Activated CD8-positive, alpha-beta memory T cell treated with anti-CD3 and anti-CD28 coated beads, Interleukin-2, amount 50 U/mL, for 24 hours (primary cell): ENCODE results near the gene SLC5A9.
"Not testable (repeated sequence)": the region's sequence is repeated elsewhere in the genome, so short reads cannot be mapped to it uniquely, and the experiment has no call there.

ENCODE experiments used
- DNase-seq: peaks from one replicate; pipeline ENCODE4 v3.0.0-alpha.2; 2020; ENCODE audit errors: extremely low read depth

Gene SLC5A9

DNA sequence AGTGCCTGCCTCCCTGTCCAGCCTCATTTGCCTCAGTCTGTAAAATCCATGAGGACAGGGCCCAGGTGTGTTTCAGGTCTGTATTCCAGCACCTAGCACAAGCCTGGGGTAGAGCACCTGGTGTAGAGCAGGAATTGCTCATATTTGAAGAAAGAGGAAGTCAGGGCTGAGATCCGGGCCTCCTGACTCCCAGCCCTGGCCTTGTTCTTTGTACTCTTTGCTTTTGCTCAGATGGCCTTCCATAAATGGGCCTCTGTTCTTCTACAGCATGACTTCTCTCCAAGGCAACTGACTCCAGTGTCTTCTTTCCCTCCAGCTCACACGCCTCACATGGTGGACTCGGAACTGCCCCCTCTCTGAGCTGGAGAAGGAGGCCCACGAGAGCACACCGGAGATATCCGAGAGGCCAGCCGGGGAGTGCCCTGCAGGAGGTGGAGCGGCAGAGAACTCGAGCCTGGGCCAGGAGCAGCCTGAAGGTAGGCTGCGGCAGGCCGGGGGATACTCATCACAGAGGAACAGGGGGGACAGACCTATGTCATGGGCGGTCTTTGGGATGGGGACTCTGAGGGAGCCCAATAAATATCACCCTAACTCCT is 19.7 kb downstream of the SLC5A9 start:
- DNase-seq: no peak

DNA sequence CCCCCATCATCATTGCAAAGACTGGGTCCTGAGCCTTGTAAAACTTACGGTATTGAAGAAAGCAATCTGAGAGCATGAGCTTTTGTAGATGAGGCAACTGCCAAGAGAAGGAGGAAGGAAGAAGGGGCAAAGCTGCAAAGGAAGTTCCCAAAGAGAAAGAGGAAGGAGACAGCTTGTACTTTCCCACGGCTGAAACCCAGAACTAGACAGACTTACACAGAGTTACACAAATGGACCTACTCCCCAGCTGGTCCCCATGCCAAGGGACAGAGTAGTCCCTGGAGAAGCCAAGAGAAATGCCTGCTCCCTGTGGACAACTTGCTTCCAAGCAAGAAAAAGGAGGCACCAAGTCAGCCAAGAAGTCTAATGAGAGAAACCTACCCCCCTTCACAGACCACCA is 22.6 kb downstream of the SLC5A9 start:
- DNase-seq: no peak

DNA sequence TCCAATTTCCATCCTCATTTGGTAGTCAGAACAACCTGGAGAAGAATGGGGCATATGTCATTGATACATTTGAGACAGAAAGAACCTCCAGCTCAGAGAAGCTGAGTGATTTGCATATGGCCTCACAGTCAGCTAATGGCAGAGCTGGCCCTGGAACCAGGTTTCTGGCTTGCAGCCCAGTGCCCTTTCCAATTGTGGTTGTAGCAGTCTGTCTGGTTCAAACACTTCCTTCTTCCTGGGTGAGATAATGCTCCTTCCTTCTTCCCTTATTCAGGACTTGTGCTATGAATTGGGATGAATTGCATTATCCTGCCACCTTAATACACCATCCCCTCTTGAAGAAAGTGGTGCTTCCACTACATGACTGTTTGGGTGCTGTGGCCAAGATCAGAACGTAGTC is 24.2 kb downstream of the SLC5A9 start:
- DNase-seq: no peak

DNA sequence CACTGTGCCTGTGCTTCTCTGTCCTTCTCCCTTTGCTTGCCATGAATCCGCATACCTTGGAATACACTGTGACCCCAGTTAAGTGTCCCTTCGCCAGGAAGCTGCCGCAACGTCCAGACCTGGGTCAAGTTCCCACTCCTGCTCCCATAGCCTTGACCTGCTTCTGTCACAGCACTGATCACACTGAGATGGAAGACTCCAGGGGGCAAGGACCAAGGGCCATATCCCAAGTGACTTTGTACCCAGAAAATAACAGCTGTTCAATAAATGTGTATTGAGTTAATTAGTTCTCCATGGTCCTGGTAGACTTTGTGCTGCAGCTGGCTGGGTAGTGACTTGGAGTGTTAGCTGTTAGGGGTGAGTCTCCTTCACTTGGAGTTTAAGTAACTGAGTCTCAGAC is 25.8 kb downstream of the SLC5A9 start:
- DNase-seq: no peak

DNA sequence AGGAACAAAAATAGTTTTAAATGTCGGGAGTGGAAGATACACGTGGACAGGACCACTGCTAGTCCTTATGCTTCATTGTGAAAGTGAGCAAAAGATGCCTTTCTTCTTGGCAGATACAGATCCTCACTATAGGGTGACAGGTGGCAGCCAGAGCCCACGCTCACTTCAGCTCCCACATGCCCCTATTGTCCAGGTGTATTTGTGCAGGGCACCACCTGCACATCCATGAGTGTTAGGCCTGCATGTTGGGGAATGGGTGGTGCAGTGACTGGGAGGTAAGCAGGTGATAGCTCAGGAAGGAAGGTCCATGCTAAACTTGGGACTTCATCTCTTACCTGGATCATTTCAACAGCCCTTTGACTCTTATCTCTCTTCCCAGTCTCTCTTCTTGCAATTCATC is 27.4 kb downstream of the SLC5A9 start:
- no peak for DNase-seq

DNA sequence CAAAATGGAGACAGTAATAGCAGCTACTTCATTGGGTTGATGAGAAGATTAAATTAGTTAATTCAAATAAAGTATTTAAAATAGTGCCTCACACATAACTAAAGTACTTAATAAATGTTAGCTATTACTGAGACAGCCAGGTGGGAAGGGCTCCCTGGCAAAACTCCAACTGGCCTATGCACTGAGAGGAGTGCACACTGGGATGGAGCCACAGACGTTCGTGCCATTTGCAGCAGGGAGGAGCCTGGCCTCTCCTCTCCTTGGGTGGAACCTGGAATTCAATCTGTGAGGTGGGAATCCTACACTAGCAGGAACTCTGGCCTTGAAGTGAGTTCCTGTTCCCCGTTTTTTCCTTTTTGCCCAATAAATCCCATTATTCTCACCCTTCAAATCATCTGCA is 28.1 kb downstream of the SLC5A9 start:
- no peak for DNase-seq

DNA sequence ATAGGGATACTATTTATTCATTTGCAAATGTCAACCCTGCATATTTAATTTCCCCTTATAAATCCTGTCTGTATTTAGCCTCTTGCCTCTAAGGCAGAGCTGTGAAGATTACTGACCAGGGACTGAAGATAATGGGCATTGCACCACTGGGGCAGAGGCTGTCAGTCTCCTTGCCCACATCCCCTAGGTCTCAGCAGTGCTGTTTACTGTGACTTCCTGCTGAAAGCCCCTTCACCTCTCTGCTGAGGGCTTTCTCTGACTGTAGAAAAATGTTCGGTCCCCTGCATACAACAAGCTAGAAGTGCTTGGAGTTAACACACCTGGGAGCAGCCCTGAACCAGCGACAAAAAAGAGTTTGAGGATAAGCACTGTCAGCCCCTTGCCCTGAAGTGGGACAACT is 28.8 kb downstream of the SLC5A9 start:
- no peak for DNase-seq

DNA sequence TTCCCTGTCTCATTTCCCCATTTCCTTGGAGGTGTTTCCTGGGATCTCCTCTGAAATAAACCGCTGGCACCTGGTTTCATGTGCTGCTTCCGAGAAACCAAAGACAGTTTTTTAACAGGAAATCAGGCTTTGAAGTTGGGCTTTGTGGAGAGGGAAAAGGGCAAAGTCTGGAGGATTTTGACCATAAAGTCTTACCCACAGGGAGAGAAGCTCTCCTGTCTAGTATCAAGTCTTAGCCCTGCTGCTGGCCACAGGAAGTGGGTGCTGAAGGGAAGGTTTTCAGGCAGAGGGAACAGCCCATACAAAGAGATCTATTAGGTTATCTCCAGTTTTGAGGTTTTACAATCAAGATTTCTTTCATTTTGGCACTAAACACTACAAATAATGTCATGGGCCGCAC is 29.3 kb downstream of the SLC5A9 start:
- DNase-seq: no peak

DNA sequence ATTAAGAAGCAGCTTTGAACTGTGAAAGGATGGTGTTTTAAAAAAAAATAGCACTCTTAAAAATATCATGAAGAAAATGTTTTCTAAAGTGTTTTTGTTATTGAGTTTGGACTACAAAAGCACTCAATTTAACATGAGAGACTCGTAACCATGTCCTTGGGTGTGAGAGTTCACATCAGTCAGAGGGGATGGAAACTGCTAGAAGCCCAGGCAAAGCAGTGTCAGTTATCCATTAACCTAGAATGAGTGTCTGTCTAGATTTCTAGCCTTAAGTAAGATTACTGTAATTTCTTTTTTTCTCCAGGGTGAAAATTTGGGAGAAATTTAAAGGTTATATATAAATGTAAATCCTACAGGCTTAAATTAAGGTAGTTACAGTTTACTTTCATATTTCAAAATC is 31.7 kb downstream of the SLC5A9 start:
- no peak for DNase-seq

DNA sequence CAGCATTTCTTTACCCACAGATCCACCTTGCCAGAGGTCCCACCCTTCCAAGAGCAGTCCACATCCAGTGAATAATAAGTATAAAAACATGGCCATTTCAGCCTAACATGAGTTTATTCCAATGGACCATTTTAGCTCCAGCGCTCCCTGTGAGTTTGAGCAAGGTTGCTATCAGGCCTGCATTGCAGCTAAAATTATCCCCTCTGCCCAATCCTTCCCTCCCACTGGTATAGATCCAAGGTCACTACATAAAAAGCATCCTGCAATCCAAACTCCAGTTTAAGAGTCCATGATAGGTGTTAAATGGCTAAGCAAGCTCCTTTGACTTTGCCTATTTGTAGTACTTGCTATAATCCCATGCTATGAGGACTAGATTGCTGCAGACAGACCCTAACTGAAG is 35.6 kb downstream of the SLC5A9 start:
- DNase-seq: no peak

DNA sequence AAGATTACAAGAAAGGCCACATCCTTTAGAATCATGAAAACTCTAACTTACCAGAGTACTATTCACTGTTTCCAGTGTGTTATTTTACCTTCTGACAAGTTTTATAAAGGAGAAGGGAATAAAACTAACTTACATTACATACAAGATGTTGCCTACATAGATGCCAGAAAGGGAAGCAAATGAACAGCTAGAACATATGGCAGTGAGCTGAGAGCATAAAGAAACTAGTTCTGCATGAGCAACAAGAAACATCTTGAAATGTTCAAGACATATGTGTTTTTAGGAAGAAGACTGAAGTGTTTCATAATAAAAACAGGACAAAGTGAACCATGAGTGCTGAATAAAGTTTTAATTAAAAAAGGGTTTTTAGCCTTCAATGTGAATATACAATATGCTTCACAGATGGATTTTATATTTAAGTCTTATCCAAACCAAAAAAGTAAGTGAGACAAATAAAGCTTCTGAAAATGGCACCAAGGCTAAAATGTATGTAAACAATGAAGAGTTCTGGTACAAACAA is 39.4 kb downstream of the SLC5A9 start:
- no peak for DNase-seq

DNA sequence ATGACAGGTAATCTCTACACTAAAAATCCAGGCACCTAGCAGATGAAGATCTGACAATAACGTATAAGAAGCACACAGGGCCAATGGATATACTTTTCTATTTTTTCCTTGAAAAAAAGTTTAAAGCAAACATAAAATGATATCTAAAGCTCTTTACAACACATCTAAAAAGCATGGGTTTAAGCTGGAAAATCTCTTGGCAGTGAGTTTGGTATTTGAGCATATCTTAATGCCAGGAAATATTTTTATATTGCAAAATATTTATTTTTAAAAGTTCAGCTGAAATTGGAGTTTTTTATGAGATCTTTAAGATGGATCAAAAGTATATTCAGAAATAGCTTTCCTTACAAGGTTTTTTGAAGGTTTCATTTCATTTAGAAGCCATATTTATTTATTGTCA is 40.5 kb downstream of the SLC5A9 start:
- no peak for DNase-seq

DNA sequence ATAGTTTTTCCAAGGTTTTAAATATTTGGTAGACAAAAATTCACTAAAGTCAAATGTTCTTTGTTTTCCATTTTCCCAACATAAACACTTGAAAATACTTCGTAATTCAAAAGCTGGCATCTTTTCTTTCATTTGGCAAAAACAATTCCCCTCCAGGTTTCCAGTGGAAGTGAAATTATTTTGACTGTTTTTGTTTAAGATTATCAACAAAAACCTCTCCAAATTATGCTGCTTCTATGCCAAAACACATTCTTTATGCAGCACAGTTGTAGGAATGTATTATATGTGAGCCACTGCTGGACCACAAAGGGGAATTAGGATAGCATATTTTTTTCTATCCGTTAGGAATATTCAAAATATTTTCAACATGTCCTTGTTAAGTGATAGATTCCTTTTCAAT is 44.1 kb downstream of the SLC5A9 start:
- DNase-seq: no peak

DNA sequence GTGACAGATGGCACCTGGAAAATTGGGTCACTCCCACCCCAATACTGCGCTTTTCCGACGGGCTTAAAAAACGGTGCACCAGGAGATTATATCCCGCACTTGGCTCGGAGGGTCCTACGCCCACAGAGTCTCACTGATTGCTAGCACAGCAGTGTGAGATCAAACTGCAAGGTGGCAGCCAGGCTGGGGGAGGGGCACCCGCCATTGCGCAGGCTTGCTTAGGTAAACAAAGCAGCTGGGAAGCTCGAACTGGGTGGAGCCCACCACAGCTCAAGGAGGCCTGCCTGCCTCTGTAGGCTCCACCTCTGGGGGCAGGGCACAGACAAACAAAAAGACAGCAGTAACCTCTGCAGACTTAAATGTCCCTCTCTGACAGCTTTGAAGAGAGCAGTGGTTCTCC is 54.9 kb downstream of the SLC5A9 start:
- not testable (repeated sequence) for DNase-seq

DNA sequence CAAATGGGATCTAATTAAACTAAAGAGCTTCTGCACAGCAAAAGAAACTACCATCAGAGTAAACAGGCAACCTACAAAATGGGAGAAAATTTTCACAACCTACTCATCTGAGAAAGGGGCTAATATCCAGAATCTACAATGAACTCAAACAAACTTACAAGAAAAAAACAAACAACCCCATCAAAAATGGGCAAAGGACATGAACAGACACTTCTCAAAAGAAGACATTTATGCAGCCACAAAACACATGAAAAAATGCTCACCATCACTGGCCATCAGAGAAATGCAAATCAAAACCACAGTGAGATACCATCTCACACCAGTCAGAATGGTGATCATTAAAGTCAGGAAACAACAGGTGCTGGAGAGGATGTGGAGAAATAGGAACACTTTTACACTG is 59.8 kb downstream of the SLC5A9 start:
- DNase-seq: not testable (repeated sequence)

DNA sequence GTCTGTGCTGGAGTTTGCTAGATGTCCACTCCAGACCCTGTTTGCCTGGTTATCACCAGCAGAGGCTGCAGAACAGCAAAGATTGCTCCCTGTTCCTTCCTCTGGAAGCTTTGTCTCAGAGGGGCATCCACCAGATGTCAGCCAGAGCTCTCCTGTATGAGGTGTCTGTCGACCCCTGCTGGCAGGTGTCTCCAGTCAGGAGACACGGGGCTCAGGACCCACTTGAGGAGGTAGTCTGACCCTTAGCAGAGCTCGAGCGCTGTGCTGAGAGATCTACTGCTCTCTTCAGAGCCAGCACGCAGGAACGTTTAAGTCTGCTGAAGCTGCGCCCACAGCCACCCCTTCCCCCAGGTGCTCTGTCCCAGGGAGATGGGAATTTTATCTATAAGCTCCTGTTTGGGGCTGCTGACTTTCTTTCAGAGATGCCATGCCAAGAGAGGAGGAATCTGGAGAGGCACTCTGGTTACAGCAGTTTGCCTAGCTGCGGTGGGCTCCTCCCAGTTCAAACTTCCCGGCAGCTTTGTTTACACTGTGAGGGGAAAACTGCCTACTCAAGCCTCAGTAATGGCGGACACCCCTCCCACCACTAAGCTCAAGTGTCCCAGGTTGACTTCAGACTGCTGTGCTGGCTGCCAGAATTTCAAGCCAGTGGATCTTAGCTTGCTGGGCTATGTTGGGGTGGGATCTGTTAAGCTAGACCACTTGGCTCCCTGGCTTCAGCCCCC is 62.3 kb downstream of the SLC5A9 start:
- DNase-seq: not testable (repeated sequence)

DNA sequence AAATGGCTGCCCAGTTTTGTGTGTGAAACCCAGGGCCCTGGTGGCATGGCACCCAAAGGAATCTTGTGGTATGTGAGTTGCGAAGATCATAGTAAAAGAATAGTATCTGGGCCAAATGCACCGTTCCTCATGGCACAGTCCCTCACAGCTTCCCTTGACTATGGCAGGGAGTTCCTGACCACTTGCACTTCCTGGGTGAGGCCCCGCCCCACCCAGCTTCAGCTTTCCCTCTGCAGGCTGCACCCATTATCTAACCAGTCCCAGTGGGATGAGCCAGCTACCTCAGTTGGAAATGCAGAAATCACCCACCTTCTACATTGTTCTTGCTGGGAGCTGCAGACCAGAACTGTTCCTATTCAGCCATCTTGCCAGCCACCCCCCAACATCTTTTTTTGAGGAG is 63.0 kb downstream of the SLC5A9 start:
- no peak for DNase-seq

DNA sequence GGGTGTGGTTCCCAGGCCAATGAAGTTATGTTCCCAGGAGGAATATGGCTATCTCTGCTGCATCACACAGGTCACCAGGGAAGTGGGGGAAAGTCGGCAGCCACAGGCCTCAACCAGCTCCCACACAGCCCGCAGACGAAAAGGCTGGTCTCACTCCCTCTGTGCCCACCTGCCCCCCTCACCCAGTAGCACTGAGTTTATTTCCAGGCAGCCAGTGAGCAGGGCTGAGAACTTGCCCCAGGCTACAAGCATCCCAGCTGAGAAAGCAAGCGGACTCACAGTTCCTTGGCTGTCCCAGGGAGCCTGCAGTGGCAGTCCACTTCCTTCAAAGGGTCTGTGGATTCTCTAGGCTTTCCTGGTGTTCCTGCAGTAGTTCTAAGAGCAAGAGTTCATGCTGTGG is 68.9 kb downstream of the SLC5A9 start:
- DNase-seq: no peak

DNA sequence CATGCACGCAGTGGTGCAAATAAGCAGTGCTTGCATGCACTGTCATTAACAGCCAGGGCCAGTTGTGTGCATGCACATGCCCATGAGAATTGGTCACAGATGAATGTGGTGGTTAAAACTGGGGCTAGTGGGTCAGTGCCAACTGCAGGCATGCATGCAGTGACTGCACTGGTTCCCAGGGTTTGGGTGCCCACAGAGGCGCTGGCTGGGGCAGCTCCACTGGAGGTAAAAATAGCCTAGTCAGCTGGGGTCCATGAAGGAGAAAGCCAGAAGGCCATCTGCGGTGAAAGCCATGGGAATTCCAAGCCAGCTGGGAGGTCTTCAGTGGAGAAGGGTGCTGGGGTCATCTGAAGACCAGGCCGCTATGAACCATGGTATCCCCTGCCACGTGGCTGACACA is 70.2 kb downstream of the SLC5A9 start:
- DNase-seq: no peak

DNA sequence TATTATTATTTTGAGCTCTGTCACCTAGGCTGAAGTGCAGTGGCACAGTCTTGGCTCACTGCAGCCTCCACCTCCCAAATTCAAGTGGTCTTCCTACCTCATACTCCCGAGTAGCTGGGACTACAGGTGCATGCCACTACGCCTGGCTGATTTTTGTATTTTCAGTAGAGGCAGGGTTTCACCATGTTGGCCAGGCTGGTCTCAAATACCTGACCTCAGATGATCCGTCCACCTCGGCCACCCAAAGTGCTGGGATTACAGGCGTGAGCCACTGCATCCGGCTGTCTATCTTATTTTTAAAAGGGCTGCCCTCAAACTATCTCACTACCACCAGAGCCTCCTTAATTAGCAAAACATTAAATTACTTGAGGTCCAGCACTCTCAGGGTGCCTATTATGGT is 71.6 kb downstream of the SLC5A9 start:
- DNase-seq: not testable (repeated sequence)

DNA sequence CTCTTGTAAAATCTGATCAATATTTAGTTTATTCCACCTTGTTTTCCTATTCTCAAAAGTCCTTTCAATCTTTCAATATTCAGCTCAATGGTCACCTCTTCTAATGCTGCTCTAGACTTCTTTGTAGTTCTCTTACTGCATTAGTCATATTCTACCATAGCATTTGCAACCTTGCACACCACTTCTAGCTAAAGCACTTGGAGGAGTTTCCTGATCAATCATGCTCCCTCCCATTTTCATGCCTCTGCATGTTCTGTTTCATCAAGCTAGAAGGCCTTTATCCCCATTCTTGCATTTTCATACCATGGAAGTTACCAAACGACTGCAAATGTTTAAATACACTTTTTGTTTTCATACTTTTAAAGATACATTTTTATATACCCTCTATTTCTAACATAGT is 72.1 kb downstream of the SLC5A9 start:
- no peak for DNase-seq
